HEK293T (cell line): Measurements from ENCODE around the gene ACCSL.

Source experiments
- CTCF ChIA-PET: fragments of 350-600 bp; formaldehyde crosslinking; extraction: SDS; loops from one replicate; lab custom pipeline; 2021; ENCODE audit warnings: antibody characterized with exemption, inconsistent platforms; lab: Yijun Ruan, JAX
- POLR2A ChIA-PET: fragments of 350-600 bp; formaldehyde crosslinking; extraction: SDS; loops from one replicate; lab custom pipeline; 2020; ENCODE audit warnings: antibody characterized with exemption, inconsistent platforms; lab: Yijun Ruan, JAX
- DNase-seq: peaks from one replicate; pipeline ENCODE4 v3.0.0; 2012; ENCODE audit warnings: mixed read lengths; ENCODE audit errors: extremely low spot score
- ARNT ChIP-seq: fragments of 450-650 bp; IDR thresholded peaks from 2 replicates; pipeline ENCODE4 v1.6.1; 2017; ENCODE audit warnings: mild to moderate bottlenecking
- BHLHE40 ChIP-seq: fragments of 450-650 bp; IDR thresholded peaks from 2 replicates; pipeline ENCODE4 v1.6.1; 2016; ENCODE audit warnings: mild to moderate bottlenecking, moderate library complexity, borderline replicate concordance
- CTBP1 ChIP-seq: fragments of 450-650 bp; IDR thresholded peaks from 2 replicates; pipeline ENCODE4 v1.6.1; 2016; ENCODE audit warnings: borderline replicate concordance
- ELF4 ChIP-seq: fragments of 450-650 bp; IDR thresholded peaks from 2 replicates; pipeline ENCODE4 v1.6.1; 2017; ENCODE audit warnings: antibody characterized with exemption
- FOXA1 ChIP-seq: fragments of 450-650 bp; IDR thresholded peaks from 2 replicates; pipeline ENCODE4 v1.6.1; 2016; ENCODE audit warnings: mild to moderate bottlenecking
- FOXK2 ChIP-seq: fragments of 450-650 bp; IDR thresholded peaks from 2 replicates; pipeline ENCODE4 v1.6.1; 2016; ENCODE audit warnings: mild to moderate bottlenecking
- FOXM1 ChIP-seq: fragments of 450-650 bp; IDR thresholded peaks from 2 replicates; pipeline ENCODE4 v1.6.1; 2017; ENCODE audit warnings: mild to moderate bottlenecking, borderline replicate concordance
- HDGF ChIP-seq: fragments of 450-650 bp; IDR thresholded peaks from 2 replicates; pipeline ENCODE4 v1.6.1; 2017; ENCODE audit warnings: antibody characterized with exemption, borderline replicate concordance
- L3MBTL2 ChIP-seq: fragments of 450-650 bp; conservative IDR thresholded peaks from 2 replicates; pipeline ENCODE4 v1.6.1; 2016; ENCODE audit warnings: mild to moderate bottlenecking
- LEF1 ChIP-seq: fragments of 450-650 bp; IDR thresholded peaks from 2 replicates; pipeline ENCODE4 v1.6.1; 2017; ENCODE audit warnings: mild to moderate bottlenecking, borderline replicate concordance
- NFRKB ChIP-seq: fragments of 450-650 bp; IDR thresholded peaks from 2 replicates; pipeline ENCODE4 v1.6.1; 2016; ENCODE audit warnings: mild to moderate bottlenecking, moderate library complexity
- SP1 ChIP-seq: fragments of 450-650 bp; IDR thresholded peaks from 2 replicates; pipeline ENCODE4 v1.6.1; 2017
- SUZ12 ChIP-seq: fragments of 450-650 bp; IDR thresholded peaks from 2 replicates; pipeline ENCODE4 v1.6.1; 2016; ENCODE audit warnings: mild to moderate bottlenecking
- TARDBP ChIP-seq: fragments of 450-650 bp; IDR thresholded peaks from 2 replicates; pipeline ENCODE4 v1.6.1; 2016
- ZNF384 ChIP-seq: fragments of 450-650 bp; IDR thresholded peaks from 2 replicates; pipeline ENCODE4 v1.6.1; 2016
- TF ChIP-seq, protein P1 (sequence below): fragments of 450-650 bp; IDR thresholded peaks from 2 replicates; pipeline ENCODE4 v1.6.1; 2016

Gene ACCSL

GRCh38 chr11:44071157-44071556, 23.4 kb downstream of the ACCSL start:
- ChIA-PET CTCF (interaction anchor here (1.2 kb wide), 1 partner anchor 34 kb away, joined by 3 read pairs; no protein-coding TSS in a partner anchor), POLR2A (interaction anchor here (1.1 kb wide), 1 partner anchor 182 kb away, joined by 3 read pairs; no protein-coding TSS in a partner anchor)
- peak; percentile 19 for DNase-seq
- no peak for TF ChIP-seq NFRKB
- TF ChIP-seq, protein P1, sequence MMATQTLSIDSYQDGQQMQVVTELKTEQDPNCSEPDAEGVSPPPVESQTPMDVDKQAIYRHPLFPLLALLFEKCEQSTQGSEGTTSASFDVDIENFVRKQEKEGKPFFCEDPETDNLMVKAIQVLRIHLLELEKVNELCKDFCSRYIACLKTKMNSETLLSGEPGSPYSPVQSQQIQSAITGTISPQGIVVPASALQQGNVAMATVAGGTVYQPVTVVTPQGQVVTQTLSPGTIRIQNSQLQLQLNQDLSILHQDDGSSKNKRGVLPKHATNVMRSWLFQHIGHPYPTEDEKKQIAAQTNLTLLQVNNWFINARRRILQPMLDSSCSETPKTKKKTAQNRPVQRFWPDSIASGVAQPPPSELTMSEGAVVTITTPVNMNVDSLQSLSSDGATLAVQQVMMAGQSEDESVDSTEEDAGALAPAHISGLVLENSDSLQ, result no peak
- no peak for TF ChIP-seq HDGF
- TF ChIP-seq SUZ12, result no peak
- TF ChIP-seq FOXM1, result no peak
- no peak for TF ChIP-seq LEF1

- CTCF ChIA-PET, result no interaction called here
- TF ChIP-seq SUZ12 (no peak), HDGF (no peak), NFRKB (no peak), FOXK2 (no peak)
- TF ChIP-seq, protein P1, result no peak
- DNase-seq, result no peak
- POLR2A ChIA-PET, result interaction anchor here (0.6 kb wide), 1 partner anchor 989 kb away, joined by 3 read pairs; no protein-coding TSS in a partner anchor
These were observed 25.2 kb downstream of the ACCSL start for GRCh38 chr11:44072757-44073658.

DNA sequence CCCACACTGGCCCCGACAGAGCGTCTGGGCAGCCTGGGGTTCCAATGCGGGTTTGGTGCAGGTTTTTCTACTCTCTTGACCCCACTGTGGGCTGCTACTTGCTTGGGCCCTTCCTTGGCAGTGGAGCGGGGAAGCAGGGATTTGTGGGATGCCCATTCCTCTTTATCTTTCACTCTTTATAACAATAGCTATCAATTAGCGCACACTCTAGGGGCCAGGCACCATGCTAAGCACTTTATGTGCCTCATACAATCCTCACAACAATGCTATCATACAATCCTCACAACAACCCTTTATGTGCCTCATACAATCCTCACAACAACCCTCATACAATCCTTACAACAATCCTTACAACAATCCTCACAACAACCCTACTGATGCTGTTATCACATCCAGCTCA, 31.0 kb downstream of the ACCSL start:
- POLR2A ChIA-PET, result no interaction called here
- CTCF ChIA-PET, result no interaction called here
- TF ChIP-seq SUZ12, result no peak
- no peak for TF ChIP-seq SP1
- no peak for TF ChIP-seq ZNF384
- no peak for TF ChIP-seq FOXA1
- no peak for TF ChIP-seq LEF1
- TF ChIP-seq ELF4, result no peak
- TF ChIP-seq, protein P1, result no peak
- TF ChIP-seq FOXK2, result no peak
- TF ChIP-seq TARDBP, result no peak
- TF ChIP-seq CTBP1, result no peak
- TF ChIP-seq L3MBTL2, result no peak
- TF ChIP-seq ARNT, result no peak
- no peak for TF ChIP-seq HDGF
- no peak for TF ChIP-seq BHLHE40
- no peak for TF ChIP-seq NFRKB
- TF ChIP-seq FOXM1, result no peak
- no peak for DNase-seq

- TF ChIP-seq ZNF384, result no peak
- no peak for TF ChIP-seq BHLHE40
- no peak for TF ChIP-seq FOXM1
- DNase-seq, result no peak
- CTCF ChIA-PET, result no interaction called here
- POLR2A ChIA-PET, result no interaction called here
These were observed 31.6 kb downstream of the ACCSL start for GRCh38 chr11:44079376-44079775.

- TF ChIP-seq FOXM1 (no peak), FOXA1 (no peak), HDGF (no peak), CTBP1 (no peak), ELF4 (no peak), SUZ12 (no peak), TARDBP (no peak), ZNF384 (no peak), NFRKB (no peak), BHLHE40 (no peak), L3MBTL2 (no peak), LEF1 (no peak), SP1 (no peak)
- TF ChIP-seq, protein P1, result no peak
- DNase-seq, result no peak
- POLR2A ChIA-PET, result no interaction called here
- CTCF ChIA-PET, result no interaction called here
These were observed 33.2 kb downstream of the ACCSL start for GRCh38 chr11:44080951-44081350.

GRCh38 chr11:44082645-44083044, 34.9 kb downstream of the ACCSL start:
- ChIA-PET CTCF (no interaction called here), POLR2A (no interaction called here)
- no peak for TF ChIP-seq HDGF
- TF ChIP-seq, protein P1, result no peak
- TF ChIP-seq BHLHE40, result no peak
- TF ChIP-seq FOXK2, result no peak
- TF ChIP-seq TARDBP, result no peak
- no peak for TF ChIP-seq ZNF384
- TF ChIP-seq ARNT, result no peak
- no peak for TF ChIP-seq LEF1
- no peak for TF ChIP-seq SUZ12
- TF ChIP-seq L3MBTL2, result no peak
- no peak for TF ChIP-seq FOXA1
- no peak for TF ChIP-seq FOXM1
- TF ChIP-seq ELF4, result no peak
- TF ChIP-seq SP1, result no peak
- no peak for TF ChIP-seq NFRKB
- no peak for TF ChIP-seq CTBP1
- DNase-seq, result no peak
